ENCODE results near the gene PRICKLE1.

DNA sequence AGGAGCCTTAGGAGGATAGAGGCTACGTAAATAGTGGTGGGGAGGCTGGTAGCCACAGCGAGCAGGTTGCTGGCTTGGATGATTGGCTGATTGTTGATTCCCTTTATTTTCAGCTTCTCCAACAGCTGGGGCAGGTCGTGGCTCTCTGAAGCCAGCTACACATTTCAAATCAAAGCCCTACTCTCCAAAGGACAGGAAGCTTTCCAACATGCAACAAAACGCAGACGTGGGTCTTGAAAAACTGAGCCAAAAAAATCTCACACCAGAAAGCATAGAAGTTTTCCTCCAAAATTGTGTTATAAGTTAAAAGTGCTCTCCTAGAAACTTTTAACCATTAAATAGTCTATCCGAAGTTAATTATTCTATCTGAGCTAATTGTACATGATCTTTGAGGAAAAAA is 37.6 kb upstream of the PRICKLE1 start:
- TF ChIP-seq, protein P1, sequence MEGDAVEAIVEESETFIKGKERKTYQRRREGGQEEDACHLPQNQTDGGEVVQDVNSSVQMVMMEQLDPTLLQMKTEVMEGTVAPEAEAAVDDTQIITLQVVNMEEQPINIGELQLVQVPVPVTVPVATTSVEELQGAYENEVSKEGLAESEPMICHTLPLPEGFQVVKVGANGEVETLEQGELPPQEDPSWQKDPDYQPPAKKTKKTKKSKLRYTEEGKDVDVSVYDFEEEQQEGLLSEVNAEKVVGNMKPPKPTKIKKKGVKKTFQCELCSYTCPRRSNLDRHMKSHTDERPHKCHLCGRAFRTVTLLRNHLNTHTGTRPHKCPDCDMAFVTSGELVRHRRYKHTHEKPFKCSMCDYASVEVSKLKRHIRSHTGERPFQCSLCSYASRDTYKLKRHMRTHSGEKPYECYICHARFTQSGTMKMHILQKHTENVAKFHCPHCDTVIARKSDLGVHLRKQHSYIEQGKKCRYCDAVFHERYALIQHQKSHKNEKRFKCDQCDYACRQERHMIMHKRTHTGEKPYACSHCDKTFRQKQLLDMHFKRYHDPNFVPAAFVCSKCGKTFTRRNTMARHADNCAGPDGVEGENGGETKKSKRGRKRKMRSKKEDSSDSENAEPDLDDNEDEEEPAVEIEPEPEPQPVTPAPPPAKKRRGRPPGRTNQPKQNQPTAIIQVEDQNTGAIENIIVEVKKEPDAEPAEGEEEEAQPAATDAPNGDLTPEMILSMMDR (conservative IDR thresholded peaks at IDR 0.05; ENCODE audit: low read length): no peak
- TF ChIP-seq EZH2phosphoT487 (IDR thresholded peaks at IDR 0.05; ENCODE audit: borderline replicate concordance, low read depth, low read length): no peak
